LNCaP clone FGC (cell line): ENCODE results near the gene BACH2.

Experiments used
- DNase-seq: peaks from one replicate; pipeline ENCODE4 v3.0.0-alpha.2; 2011; ENCODE audit warnings: low read depth
- H3K4me3 ChIP-seq: 2 replicates; pipeline ENCODE4 v1.5.1; 2011; ENCODE audit warnings: mild to moderate bottlenecking, low read depth, low read length, control low read depth
- TF ChIP-seq, protein P1 (sequence below): IDR thresholded peaks from 2 replicates; pipeline ENCODE4 v1.5.1; 2012; ENCODE audit warnings: mild to moderate bottlenecking; ENCODE audit not compliant: control insufficient read depth, insufficient read depth; ENCODE audit errors: extremely low read depth

BACH2 gene

DNA sequence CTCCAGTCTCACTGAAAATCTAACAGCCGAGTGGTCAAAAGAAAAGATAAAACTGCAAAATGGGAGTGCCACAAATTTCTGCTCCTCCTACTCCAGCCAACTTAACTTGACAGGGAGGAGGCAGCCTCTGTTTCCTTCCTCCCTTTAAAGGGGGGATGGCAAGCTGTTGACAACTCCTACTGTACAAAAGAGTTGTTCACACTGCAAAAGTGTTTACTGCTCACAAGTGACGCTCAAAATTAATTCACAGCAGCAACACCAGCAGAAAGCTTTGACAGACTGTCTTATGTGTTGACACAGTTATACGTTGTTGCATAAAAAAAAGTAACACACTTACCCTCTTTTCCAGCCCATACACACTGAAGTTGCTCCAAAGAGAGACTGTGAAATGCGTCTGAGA lies 169.8 kb downstream of the BACH2 start:
- H3K4me3 ChIP-seq, result no peak overlapping the region
- TF ChIP-seq, protein P1, sequence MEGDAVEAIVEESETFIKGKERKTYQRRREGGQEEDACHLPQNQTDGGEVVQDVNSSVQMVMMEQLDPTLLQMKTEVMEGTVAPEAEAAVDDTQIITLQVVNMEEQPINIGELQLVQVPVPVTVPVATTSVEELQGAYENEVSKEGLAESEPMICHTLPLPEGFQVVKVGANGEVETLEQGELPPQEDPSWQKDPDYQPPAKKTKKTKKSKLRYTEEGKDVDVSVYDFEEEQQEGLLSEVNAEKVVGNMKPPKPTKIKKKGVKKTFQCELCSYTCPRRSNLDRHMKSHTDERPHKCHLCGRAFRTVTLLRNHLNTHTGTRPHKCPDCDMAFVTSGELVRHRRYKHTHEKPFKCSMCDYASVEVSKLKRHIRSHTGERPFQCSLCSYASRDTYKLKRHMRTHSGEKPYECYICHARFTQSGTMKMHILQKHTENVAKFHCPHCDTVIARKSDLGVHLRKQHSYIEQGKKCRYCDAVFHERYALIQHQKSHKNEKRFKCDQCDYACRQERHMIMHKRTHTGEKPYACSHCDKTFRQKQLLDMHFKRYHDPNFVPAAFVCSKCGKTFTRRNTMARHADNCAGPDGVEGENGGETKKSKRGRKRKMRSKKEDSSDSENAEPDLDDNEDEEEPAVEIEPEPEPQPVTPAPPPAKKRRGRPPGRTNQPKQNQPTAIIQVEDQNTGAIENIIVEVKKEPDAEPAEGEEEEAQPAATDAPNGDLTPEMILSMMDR, result no peak
- no peak for DNase-seq

DNA sequence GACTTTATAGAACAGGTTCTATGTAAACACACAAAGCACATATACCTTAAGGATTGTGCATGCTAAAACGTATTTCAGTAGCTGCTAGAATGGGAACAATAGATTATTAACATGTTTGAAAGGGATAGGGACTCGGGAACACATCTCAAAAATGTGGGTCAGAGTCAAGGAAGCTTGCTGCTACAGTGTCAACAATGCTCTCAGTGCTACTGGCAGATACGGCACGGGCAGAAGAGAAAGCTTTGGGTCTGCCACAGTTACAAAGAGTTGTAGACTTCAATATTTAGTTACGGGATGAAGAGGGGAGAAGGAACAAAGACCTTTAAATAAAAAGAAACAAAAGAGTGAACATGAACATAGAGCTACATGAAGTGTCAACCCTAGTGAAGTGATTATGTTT lies 170.5 kb downstream of the BACH2 start:
- TF ChIP-seq, protein P1, result no peak
- no peak overlapping the region for H3K4me3 ChIP-seq
- DNase-seq, result no peak

GRCh38 chr6:90124874-90125510 lies 171.7 kb downstream of the BACH2 start:
- H3K4me3 ChIP-seq, result no peak overlapping the region
- TF ChIP-seq, protein P1, result no peak
- DNase-seq, result no peak

DNA sequence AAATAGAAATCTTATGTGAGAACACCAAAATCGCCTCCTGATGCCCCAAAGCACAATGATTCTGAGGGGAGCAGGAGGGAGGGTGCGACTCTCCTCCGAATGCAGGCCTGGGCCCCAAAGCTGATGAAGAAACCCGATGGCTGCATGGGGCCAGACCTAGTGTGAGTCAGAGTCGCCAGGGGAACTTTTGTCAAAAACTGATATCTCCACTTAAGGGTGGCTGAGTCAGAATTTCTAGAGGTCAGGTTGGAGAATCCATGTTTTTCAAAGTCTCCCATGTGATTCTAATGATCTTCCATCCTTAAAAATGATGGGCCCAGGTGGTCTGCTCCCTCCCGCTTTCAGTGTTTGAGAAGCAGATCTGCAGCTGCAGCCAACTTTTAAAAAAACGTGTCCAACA lies 172.8 kb downstream of the BACH2 start:
- H3K4me3 ChIP-seq, result no peak overlapping the region
- TF ChIP-seq, protein P1, result no peak
- DNase-seq, result no peak

DNA sequence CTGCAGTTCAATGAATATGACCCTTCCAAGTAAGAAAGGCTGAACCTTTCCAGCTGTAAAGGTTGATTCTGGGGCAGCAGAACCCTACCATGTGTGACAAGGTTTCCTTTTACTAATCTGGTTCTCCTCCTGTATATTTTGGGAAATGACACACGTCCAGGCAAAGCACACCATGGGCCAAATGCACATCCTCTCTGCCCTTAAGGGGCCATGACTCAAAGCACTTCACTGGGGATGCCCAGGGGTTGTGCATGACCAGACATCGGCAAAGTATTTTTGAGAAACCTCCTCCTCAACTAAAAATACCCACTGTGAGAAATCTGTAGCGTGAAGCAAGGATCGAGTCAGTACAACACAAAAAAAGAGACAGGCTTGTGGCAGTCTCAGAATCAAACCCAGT lies 174.7 kb downstream of the BACH2 start:
- TF ChIP-seq, protein P1, result no peak
- DNase-seq, result no peak
- H3K4me3 ChIP-seq, result no peak overlapping the region

DNA sequence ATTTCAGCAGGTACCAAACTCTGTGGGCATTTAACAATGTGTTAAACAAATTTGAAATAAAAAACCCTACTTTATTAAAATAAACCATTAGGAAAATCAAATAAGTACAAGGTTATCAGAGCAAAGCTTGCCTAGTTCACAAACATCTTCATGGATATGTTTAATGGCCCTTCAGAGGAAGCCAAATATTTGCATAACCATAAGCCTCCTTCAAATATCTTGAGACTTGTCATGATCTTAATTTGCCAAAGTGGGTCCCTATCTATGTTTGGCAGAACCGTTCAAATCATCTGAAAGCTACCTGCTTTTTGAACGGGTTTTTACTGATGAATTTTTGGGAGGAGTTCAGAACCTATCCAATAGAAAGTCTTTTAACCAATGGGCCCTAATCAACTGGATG lies 176.3 kb downstream of the BACH2 start:
- H3K4me3 ChIP-seq, result no peak overlapping the region
- TF ChIP-seq, protein P1, result no peak
- no peak for DNase-seq

DNA sequence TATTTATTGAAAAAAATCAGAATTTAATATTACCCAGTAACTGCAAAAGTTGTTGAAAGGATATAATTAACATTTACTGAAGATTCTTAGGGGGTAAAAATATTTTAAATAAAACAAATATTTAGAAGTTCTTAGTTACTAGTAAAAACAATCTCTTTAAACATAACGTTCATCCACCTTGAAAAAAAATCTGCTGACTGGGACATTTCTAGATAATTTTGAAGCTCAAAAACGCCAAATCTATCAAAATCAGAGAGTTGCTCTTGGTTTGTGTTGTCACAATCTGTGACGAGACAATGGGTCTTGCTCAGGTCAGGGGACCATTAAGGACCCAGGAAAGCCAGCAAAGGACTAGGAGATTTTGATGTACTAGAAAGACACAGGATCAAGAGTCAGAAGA lies 177.0 kb downstream of the BACH2 start:
- TF ChIP-seq, protein P1, result no peak
- no peak for DNase-seq
- H3K4me3 ChIP-seq, result no peak overlapping the region
